Choroid plexus epithelial cell (primary cell): ENCODE measurements around the gene BUD31.
"Not testable (repeated sequence)": the region's sequence is repeated elsewhere in the genome, so short reads cannot be mapped to it uniquely, and the experiment has no call there.

Experiments
- DNase-seq: peaks from one replicate; pipeline ENCODE4 v3.0.0-alpha.2; 2010; ENCODE audit warnings: low read depth
- H3K4me3 ChIP-seq: 2 replicates; pipeline ENCODE4 v1.5.1; 2011; ENCODE audit warnings: low read depth, mild to moderate bottlenecking, control low read depth, low read length, moderate library complexity
- TF ChIP-seq, protein P1 (sequence below): conservative IDR thresholded peaks from 2 replicates; pipeline ENCODE4 v1.5.1; 2011; ENCODE audit warnings: low read depth, mild to moderate bottlenecking, control low read depth, inconsistent platforms, low read length, moderate library complexity

BUD31 gene

DNA sequence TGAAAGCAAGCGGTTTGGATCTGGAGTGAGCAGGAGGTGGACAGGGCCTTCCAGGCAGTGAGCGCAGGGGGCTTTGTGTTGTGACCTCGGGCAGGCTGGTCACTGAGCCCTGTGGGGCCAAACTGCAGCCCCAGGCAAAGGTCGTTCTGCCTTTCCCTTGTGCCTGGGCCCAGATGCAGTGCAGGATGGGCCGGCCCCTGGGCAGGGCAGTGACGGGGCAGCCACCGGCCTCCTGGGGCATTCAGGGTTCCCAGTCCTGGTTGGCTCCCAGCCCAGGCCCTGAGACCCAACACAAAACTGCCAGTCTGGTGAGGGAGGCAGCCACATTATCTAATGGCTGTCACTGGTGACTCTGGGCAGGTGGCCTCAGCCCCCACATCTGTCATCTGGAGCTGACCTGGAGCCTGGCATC lies 27.1 kb upstream of the BUD31 start:
- TF ChIP-seq, protein P1, sequence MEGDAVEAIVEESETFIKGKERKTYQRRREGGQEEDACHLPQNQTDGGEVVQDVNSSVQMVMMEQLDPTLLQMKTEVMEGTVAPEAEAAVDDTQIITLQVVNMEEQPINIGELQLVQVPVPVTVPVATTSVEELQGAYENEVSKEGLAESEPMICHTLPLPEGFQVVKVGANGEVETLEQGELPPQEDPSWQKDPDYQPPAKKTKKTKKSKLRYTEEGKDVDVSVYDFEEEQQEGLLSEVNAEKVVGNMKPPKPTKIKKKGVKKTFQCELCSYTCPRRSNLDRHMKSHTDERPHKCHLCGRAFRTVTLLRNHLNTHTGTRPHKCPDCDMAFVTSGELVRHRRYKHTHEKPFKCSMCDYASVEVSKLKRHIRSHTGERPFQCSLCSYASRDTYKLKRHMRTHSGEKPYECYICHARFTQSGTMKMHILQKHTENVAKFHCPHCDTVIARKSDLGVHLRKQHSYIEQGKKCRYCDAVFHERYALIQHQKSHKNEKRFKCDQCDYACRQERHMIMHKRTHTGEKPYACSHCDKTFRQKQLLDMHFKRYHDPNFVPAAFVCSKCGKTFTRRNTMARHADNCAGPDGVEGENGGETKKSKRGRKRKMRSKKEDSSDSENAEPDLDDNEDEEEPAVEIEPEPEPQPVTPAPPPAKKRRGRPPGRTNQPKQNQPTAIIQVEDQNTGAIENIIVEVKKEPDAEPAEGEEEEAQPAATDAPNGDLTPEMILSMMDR, result no peak
- no peak for DNase-seq
- H3K4me3 ChIP-seq, result no peak overlapping the region

DNA sequence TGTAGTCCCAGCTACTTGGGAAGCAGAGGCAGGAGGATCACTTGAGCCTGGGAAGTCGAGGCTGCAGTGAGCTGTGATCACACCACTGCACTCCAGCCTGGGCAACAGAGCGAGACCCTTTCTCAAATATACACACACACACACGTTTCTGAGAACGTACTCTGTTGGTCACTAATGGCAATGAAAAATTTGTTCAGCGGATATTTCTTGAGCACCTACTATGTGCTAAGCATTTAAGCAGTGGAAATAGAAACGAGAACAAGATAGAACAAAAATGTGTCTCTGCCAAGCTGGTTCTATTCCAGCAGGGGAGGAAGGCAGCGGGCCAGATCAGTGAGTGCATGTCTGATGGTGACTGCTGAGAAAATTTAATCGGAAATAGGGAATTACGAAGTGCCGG lies 25.6 kb upstream of the BUD31 start:
- no peak for DNase-seq
- H3K4me3 ChIP-seq, result no peak overlapping the region
- TF ChIP-seq, protein P1, result no peak

GRCh38 chr7:99383791-99384370 lies 24.9 kb upstream of the BUD31 start:
- no peak overlapping the region for H3K4me3 ChIP-seq
- DNase-seq, result no peak
- TF ChIP-seq, protein P1, result no peak

GRCh38 chr7:99384523-99384922 lies 24.2 kb upstream of the BUD31 start:
- H3K4me3 ChIP-seq, result no peak overlapping the region
- TF ChIP-seq, protein P1, result no peak
- no peak for DNase-seq

GRCh38 chr7:99385564-99385963 lies 23.2 kb upstream of the BUD31 start:
- H3K4me3 ChIP-seq, result no peak overlapping the region
- DNase-seq, result no peak
- TF ChIP-seq, protein P1, result no peak

DNA sequence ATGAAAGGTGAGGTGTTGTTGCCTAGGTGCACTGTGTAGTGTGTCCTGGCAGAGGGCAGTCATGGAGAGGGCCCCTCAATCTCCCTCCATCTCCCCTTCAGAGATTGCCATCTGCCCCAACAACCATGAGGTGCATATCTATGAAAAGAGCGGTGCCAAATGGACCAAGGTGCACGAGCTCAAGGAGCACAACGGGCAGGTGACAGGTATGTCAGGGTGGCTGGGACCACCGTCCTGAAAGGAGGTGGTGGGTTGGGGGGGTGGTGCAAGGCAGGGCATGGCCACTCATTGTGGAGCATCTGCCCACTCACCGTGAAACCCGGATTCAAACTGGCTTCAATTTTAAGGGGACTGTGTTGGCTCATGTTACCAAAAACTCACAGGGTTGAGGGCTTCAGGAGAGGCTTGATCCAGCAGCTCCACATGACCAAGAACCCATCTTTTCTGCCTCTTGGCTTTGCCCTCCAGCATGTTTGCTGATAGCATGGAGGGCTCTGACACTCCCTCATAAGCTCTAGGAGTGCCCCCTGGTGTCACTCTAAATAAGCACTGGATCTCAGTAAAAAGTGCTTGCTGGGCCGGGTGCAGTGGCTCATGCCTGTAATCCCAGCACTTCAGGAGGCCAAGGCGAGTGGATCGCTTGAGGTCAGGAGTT lies 22.1 kb upstream of the BUD31 start:
- TF ChIP-seq, protein P1, result peak; percentile 54
- no peak overlapping the region for H3K4me3 ChIP-seq
- peak; percentile 63 for DNase-seq

- H3K4me3 ChIP-seq, DNase-seq: not testable (repeated sequence)
Measured at GRCh38 chr7:99387239-99387635, 21.5 kb upstream of the BUD31 start.
